ENCODE results near the gene AJAP1.

- TF ChIP-seq CTCF (IDR thresholded peaks at IDR 0.05; ENCODE audit: poor library complexity) (no peak), EZH2 (IDR thresholded peaks at IDR 0.05; ENCODE audit: borderline replicate concordance) (no peak)
Observed at GRCh38 chr1:4702464-4702863, 48.1 kb downstream of the AJAP1 start.
